Heart left ventricle (tissue), 13 donors: ENCODE results near the gene ISCU.

ENCODE experiments used
- POLR2A ChIP-seq, 2 donors: fragments of 450-650 bp; IDR thresholded peaks; one replicate each; pipeline ENCODE4 v1.6.1; 2017; ENCODE audit warnings: antibody characterized with exemption in 2 of 2, mild to moderate bottlenecking in 2 of 2, moderate library complexity in 2 of 2
- TF ChIP-seq, protein P1 (sequence below), 12 donors: fragments of 200-600 bp; sonication (generic) in 4 of 12; IDR thresholded peaks; one replicate each; pipeline versions ENCODE4 v1.5.0 to v1.8.0; 2018 to 2022; ENCODE audit warnings: antibody characterized with exemption in 12 of 12, mild to moderate bottlenecking in 5 of 12
- donor health status: ischemic (EF 13 %, LVEDD 7.1; RV severe dilation, severe dysfunction).
- donor health status: DM: no; HTN: yes; CAD: no.
- donor health status: DM: no; HTN: no; CAD: no.
- donor health status: ischemic (EF 25% LVEDD 6.9; RV normal size, moderate dysfunction).
- donor health status: ischemic (EF 25% LVEDD 5.7; RV mildly dilated, moderate dysfunction).
- donor health status: ischemic (EF 35%, LVEDD 5.7; RV mildly dilated, moderate dysfunction).
- donor health status: nonischemic (EF 11% LVEDD 7.7; RV severe dilation, severe dysfunction).
- donor health status: DM: yes; HTN: yes; CAD: no.
- donor health status: PGD.
- donor health status: ischemic (EF 29% LVEDD 5.4; RV normal size, mild dysfunction).
- donor health status: nonischemic (EF 23%, LVEDD 6.1; RV moderate dilation, normal function).

- TF ChIP-seq POLR2A (IDR thresholded peaks at IDR 0.05), result no peak
- TF ChIP-seq, protein P1, sequence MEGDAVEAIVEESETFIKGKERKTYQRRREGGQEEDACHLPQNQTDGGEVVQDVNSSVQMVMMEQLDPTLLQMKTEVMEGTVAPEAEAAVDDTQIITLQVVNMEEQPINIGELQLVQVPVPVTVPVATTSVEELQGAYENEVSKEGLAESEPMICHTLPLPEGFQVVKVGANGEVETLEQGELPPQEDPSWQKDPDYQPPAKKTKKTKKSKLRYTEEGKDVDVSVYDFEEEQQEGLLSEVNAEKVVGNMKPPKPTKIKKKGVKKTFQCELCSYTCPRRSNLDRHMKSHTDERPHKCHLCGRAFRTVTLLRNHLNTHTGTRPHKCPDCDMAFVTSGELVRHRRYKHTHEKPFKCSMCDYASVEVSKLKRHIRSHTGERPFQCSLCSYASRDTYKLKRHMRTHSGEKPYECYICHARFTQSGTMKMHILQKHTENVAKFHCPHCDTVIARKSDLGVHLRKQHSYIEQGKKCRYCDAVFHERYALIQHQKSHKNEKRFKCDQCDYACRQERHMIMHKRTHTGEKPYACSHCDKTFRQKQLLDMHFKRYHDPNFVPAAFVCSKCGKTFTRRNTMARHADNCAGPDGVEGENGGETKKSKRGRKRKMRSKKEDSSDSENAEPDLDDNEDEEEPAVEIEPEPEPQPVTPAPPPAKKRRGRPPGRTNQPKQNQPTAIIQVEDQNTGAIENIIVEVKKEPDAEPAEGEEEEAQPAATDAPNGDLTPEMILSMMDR (IDR thresholded peaks at IDR 0.05), result no peak
These were observed 53.5 kb downstream of the ISCU start for GRCh38 chr12:108615918-108616317.
